Ascending aorta (tissue), 2 donors: ENCODE results near the gene CCL17. TPM values are rescaled to one million over a fixed set of nuclear protein-coding genes. Genes with fewer than 3 reads are reported as not detected.

Experiments
- DNase-seq, 2 donors: peaks; one replicate each; pipeline ENCODE4 v3.0.0-alpha.2; 2019; ENCODE audit warnings: low spot score in 2 of 2
- H3K27ac ChIP-seq, 2 donors: fragments of 200-600 bp; sonication (generic); one replicate each; pipeline ENCODE4 v1.5.1; 2016 to 2017; ENCODE audit warnings: mild to moderate bottlenecking in 1 of 2
- H3K27me3 ChIP-seq: fragments of 200-600 bp; sonication (generic); one replicate; pipeline ENCODE4 v1.5.1; 2017
- H3K36me3 ChIP-seq, 2 donors: fragments of 200-600 bp; sonication (generic); one replicate each; pipeline ENCODE4 v1.5.1; 2016
- H3K4me1 ChIP-seq, 2 donors: fragments of 200-600 bp; sonication (generic); one replicate each; pipeline ENCODE4 v1.5.1; 2016 to 2017; ENCODE audit warnings: mild to moderate bottlenecking in 1 of 2
- H3K4me3 ChIP-seq, 2 donors: fragments of 200-600 bp; sonication (generic); one replicate each; pipeline ENCODE4 v1.5.1; 2016 to 2017; ENCODE audit warnings: mild to moderate bottlenecking in 1 of 2
- H3K9me3 ChIP-seq, 2 donors: fragments of 200-600 bp; sonication (generic); one replicate each; pipeline ENCODE4 v1.5.1; 2016
- CTCF ChIP-seq, 3 experiments: fragments of 200-600 bp in 2 of 3; fragments of 450-650 bp in 1 of 3; sonication (generic) in 2 of 3; IDR thresholded peaks; one replicate each; pipeline ENCODE4 v1.5.1; 2016 to 2019; ENCODE audit warnings: antibody characterized with exemption in 3 of 3, mild to moderate bottlenecking in 1 of 3, moderate library complexity in 1 of 3
- intact Hi-C: fragments of 100-400 bp; cut with DNase I; formaldehyde crosslinking; loops from one replicate; pipeline ENCODE4 v1.15.1; 2023
- total RNA-seq: library from RNA; depleted of rRNA; stranded (reverse); fragments of >200 nt; gene quantifications from one replicate; pipeline ENCODE4 v1.1.0, GENCODE V29; 2016

CCL17 gene
- total RNA-seq, 1 donor from 2014 or later: not detected

- TF ChIP-seq CTCF (IDR thresholded peaks at IDR 0.05): no peak
- no peak within 1 kb of the TSS for H3K4me3 ChIP-seq
- no peak for DNase-seq
- no peaks in the 10 kb centered on the region for H3K4me1 ChIP-seq
- intact Hi-C loops: no loop called here
- no peaks in the 10 kb centered on the region for H3K36me3 ChIP-seq
- H3K9me3 ChIP-seq: no peaks in the 10 kb centered on the region
- H3K27ac ChIP-seq: no peak within 1 kb of the TSS
- no peaks in the 10 kb centered on the region for H3K27me3 ChIP-seq
Observed at GRCh38 chr16:57358527-57359095, 46.0 kb upstream of the CCL17 start, which contains the start of gene CCL22. CCL22 (plus strand) TSS chr16:57358783; CDS start chr16:57358817, 34 bp downstream.

GRCh38 chr16:57360321-57360935 lies 44.1 kb upstream of the CCL17 start:
- intact Hi-C loops: no loop called here
- H3K27ac ChIP-seq: no peak overlapping the region
- no peaks in the 10 kb centered on the region for H3K27me3 ChIP-seq
- H3K4me3 ChIP-seq: no peak overlapping the region
- no peak for DNase-seq
- TF ChIP-seq CTCF (IDR thresholded peaks at IDR 0.05): no peak
- H3K36me3 ChIP-seq: no peaks in the 10 kb centered on the region
- H3K9me3 ChIP-seq: no peaks in the 10 kb centered on the region
- H3K4me1 ChIP-seq: no peaks in the 10 kb centered on the region

- Histone ChIP-seq H3K9me3 (no peaks in the 10 kb centered on the region), H3K36me3 (no peaks in the 10 kb centered on the region), H3K27me3 (no peaks in the 10 kb centered on the region), H3K4me3 (no peak overlapping the region), H3K4me1 (no peaks in the 10 kb centered on the region), H3K27ac (no peak overlapping the region)
- intact Hi-C loops: no loop called here
- peak in 1 of 2 donors; percentile 56 for DNase-seq
- no peak for TF ChIP-seq CTCF (IDR thresholded peaks at IDR 0.05)
Observed at GRCh38 chr16:57361404-57361803, 43.2 kb upstream of the CCL17 start.

- H3K36me3 ChIP-seq: no peaks in the 10 kb centered on the region
- TF ChIP-seq CTCF (IDR thresholded peaks at IDR 0.05): no peak
- no peak overlapping the region for H3K4me3 ChIP-seq
- H3K27ac ChIP-seq: no peak overlapping the region
- no peaks in the 10 kb centered on the region for H3K9me3 ChIP-seq
- H3K27me3 ChIP-seq: no peaks in the 10 kb centered on the region
- intact Hi-C loops: no loop called here
- H3K4me1 ChIP-seq: peaks cover 0 to 3% of the 10 kb centered on the region in 2 donors
- no peak for DNase-seq
Observed at GRCh38 chr16:57364143-57364542, 40.4 kb upstream of the CCL17 start.

- H3K27me3 ChIP-seq: no peaks in the 10 kb centered on the region
- no peak overlapping the region for H3K4me3 ChIP-seq
- no peaks in the 10 kb centered on the region for H3K9me3 ChIP-seq
- no peaks in the 10 kb centered on the region for H3K36me3 ChIP-seq
- TF ChIP-seq CTCF (IDR thresholded peaks at IDR 0.05): no peak
- peaks cover 3 to 11% of the 10 kb centered on the region in 2 donors for H3K4me1 ChIP-seq
- no peak overlapping the region for H3K27ac ChIP-seq
- no peak for DNase-seq
- intact Hi-C loops: no loop called here
Observed at GRCh38 chr16:57366544-57367040, 38.0 kb upstream of the CCL17 start.
